ENCODE data around the gene SERPINB8.

Gene SERPINB8

GRCh38 chr18:63980896-63981460, 11.1 kb downstream of the SERPINB8 start:
- no peak for DNase-seq (ENCODE audit: extremely low spot score)
- POLR2A ChIA-PET = no interaction called here
- no peak for TF ChIP-seq FOXM1 (IDR thresholded peaks at IDR 0.05; ENCODE audit: borderline replicate concordance)
- CTCF ChIA-PET = no interaction called here

DNA sequence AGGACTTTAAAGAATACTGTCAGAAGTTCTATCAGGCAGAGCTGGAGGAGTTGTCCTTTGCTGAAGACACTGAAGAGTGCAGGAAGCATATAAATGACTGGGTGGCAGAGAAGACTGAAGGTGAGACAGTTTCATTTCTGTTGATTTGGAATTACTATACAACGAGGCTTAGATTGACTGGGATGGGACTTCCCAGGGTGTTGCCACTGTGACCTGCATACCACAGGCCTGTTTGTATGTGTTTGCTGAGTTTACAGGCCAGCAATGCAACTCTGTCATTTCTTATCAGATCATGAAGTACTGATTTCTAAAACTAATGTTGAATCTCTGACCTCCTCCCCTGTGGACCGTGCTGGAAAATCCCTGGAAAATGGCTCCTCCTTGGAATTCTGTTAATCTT, 11.8 kb downstream of the SERPINB8 start:
- ChIA-PET CTCF (no interaction called here), POLR2A (no interaction called here)
- TF ChIP-seq SP1 (IDR thresholded peaks at IDR 0.05) (no peak), LEF1 (IDR thresholded peaks at IDR 0.05; ENCODE audit: borderline replicate concordance) (no peak), SUZ12 (IDR thresholded peaks at IDR 0.05) (no peak), TARDBP (IDR thresholded peaks at IDR 0.05) (no peak), ELF4 (IDR thresholded peaks at IDR 0.05) (no peak), FOXK2 (IDR thresholded peaks at IDR 0.05) (no peak), CTBP1 (IDR thresholded peaks at IDR 0.05; ENCODE audit: borderline replicate concordance) (no peak), BHLHE40 (IDR thresholded peaks at IDR 0.05; ENCODE audit: borderline replicate concordance) (no peak), FOXA1 (IDR thresholded peaks at IDR 0.05) (no peak), L3MBTL2 (conservative IDR thresholded peaks at IDR 0.05) (no peak), ZNF384 (IDR thresholded peaks at IDR 0.05) (no peak), FOXM1 (IDR thresholded peaks at IDR 0.05; ENCODE audit: borderline replicate concordance) (no peak), NFRKB (IDR thresholded peaks at IDR 0.05) (no peak), PKNOX1 (IDR thresholded peaks at IDR 0.05) (no peak), HDGF (IDR thresholded peaks at IDR 0.05; ENCODE audit: borderline replicate concordance) (no peak)
- no peak for DNase-seq (ENCODE audit: extremely low spot score)

GRCh38 chr18:63982361-63982760, 12.5 kb downstream of the SERPINB8 start:
- CTCF ChIA-PET = no interaction called here
- no peak for DNase-seq (ENCODE audit: extremely low spot score)
- POLR2A ChIA-PET = no interaction called here
- TF ChIP-seq TARDBP (IDR thresholded peaks at IDR 0.05) (no peak), CTBP1 (IDR thresholded peaks at IDR 0.05; ENCODE audit: borderline replicate concordance) (no peak), ARNT (IDR thresholded peaks at IDR 0.05) (no peak), NFRKB (IDR thresholded peaks at IDR 0.05) (no peak), SP1 (IDR thresholded peaks at IDR 0.05) (no peak), FOXA1 (IDR thresholded peaks at IDR 0.05) (no peak), LEF1 (IDR thresholded peaks at IDR 0.05; ENCODE audit: borderline replicate concordance) (no peak), FOXM1 (IDR thresholded peaks at IDR 0.05; ENCODE audit: borderline replicate concordance) (no peak), ELF4 (IDR thresholded peaks at IDR 0.05) (no peak)

GRCh38 chr18:63986885-63987284, 17.0 kb downstream of the SERPINB8 start:
- ChIA-PET CTCF (no interaction called here), POLR2A (no interaction called here)
- DNase-seq (ENCODE audit: extremely low spot score) = no peak
- TF ChIP-seq SP1 (IDR thresholded peaks at IDR 0.05) = no peak
- TF ChIP-seq NFRKB (IDR thresholded peaks at IDR 0.05) = no peak
- TF ChIP-seq LEF1 (IDR thresholded peaks at IDR 0.05; ENCODE audit: borderline replicate concordance) = no peak
- TF ChIP-seq FOXK2 (IDR thresholded peaks at IDR 0.05) = no peak
- no peak for TF ChIP-seq ELF4 (IDR thresholded peaks at IDR 0.05)
- TF ChIP-seq ARNT (IDR thresholded peaks at IDR 0.05) = no peak
- no peak for TF ChIP-seq SUZ12 (IDR thresholded peaks at IDR 0.05)
- TF ChIP-seq BHLHE40 (IDR thresholded peaks at IDR 0.05; ENCODE audit: borderline replicate concordance) = no peak
- TF ChIP-seq CTBP1 (IDR thresholded peaks at IDR 0.05; ENCODE audit: borderline replicate concordance) = no peak
- no peak for TF ChIP-seq HDGF (IDR thresholded peaks at IDR 0.05; ENCODE audit: borderline replicate concordance)
- TF ChIP-seq FOXA1 (IDR thresholded peaks at IDR 0.05) = no peak
- no peak for TF ChIP-seq FOXM1 (IDR thresholded peaks at IDR 0.05; ENCODE audit: borderline replicate concordance)
- no peak for TF ChIP-seq ZNF384 (IDR thresholded peaks at IDR 0.05)
- TF ChIP-seq TARDBP (IDR thresholded peaks at IDR 0.05) = no peak
- TF ChIP-seq L3MBTL2 (conservative IDR thresholded peaks at IDR 0.05) = no peak
- no peak for TF ChIP-seq PKNOX1 (IDR thresholded peaks at IDR 0.05)

- TF ChIP-seq BHLHE40 (IDR thresholded peaks at IDR 0.05; ENCODE audit: borderline replicate concordance) = no peak
- TF ChIP-seq LEF1 (IDR thresholded peaks at IDR 0.05; ENCODE audit: borderline replicate concordance) = no peak
- TF ChIP-seq FOXM1 (IDR thresholded peaks at IDR 0.05; ENCODE audit: borderline replicate concordance) = no peak
- no peak for TF ChIP-seq CTBP1 (IDR thresholded peaks at IDR 0.05; ENCODE audit: borderline replicate concordance)
- no peak for TF ChIP-seq ZNF384 (IDR thresholded peaks at IDR 0.05)
- no peak for TF ChIP-seq SP1 (IDR thresholded peaks at IDR 0.05)
- no peak for TF ChIP-seq L3MBTL2 (conservative IDR thresholded peaks at IDR 0.05)
- no peak for TF ChIP-seq FOXA1 (IDR thresholded peaks at IDR 0.05)
- TF ChIP-seq FOXK2 (IDR thresholded peaks at IDR 0.05) = no peak
- DNase-seq (ENCODE audit: extremely low spot score) = no peak
- ChIA-PET CTCF (no interaction called here), POLR2A (interaction anchor here (1.0 kb wide), 1 partner anchor 17 kb away, joined by 3 read pairs; no protein-coding TSS in a partner anchor)
Observed at GRCh38 chr18:63987743-63988142, 17.9 kb downstream of the SERPINB8 start.

- DNase-seq (ENCODE audit: extremely low spot score) = no peak
- ChIA-PET POLR2A (no interaction called here), CTCF (no interaction called here)
- no peak for TF ChIP-seq HDGF (IDR thresholded peaks at IDR 0.05; ENCODE audit: borderline replicate concordance)
- no peak for TF ChIP-seq SP1 (IDR thresholded peaks at IDR 0.05)
- TF ChIP-seq ZNF384 (IDR thresholded peaks at IDR 0.05) = no peak
- TF ChIP-seq FOXK2 (IDR thresholded peaks at IDR 0.05) = no peak
- no peak for TF ChIP-seq SUZ12 (IDR thresholded peaks at IDR 0.05)
- no peak for TF ChIP-seq TARDBP (IDR thresholded peaks at IDR 0.05)
- no peak for TF ChIP-seq ELF4 (IDR thresholded peaks at IDR 0.05)
- TF ChIP-seq CTBP1 (IDR thresholded peaks at IDR 0.05; ENCODE audit: borderline replicate concordance) = no peak
- no peak for TF ChIP-seq LEF1 (IDR thresholded peaks at IDR 0.05; ENCODE audit: borderline replicate concordance)
- no peak for TF ChIP-seq L3MBTL2 (conservative IDR thresholded peaks at IDR 0.05)
Observed at GRCh38 chr18:63992751-63993150, 22.9 kb downstream of the SERPINB8 start.

All from HEK293T (cell line).